ELF-1 (cell line): Measurements from ENCODE around the gene RPS26.

Experiments used
- DNase-seq: peaks from one replicate; pipeline ENCODE4 v3.0.0-alpha.2; 2016; ENCODE audit warnings: low read depth, low spot score

Gene RPS26

GRCh38 chr12:56078931-56079722 lies 37.4 kb downstream of the RPS26 start:
- DNase-seq = peak; percentile 95

GRCh38 chr12:56079723-56080555 lies 38.2 kb downstream of the RPS26 start, which contains the start of gene ERBB3:
ERBB3 (plus strand) TSS chr12:56080165; CDS start chr12:56080301, 136 bp downstream.
- peak; percentile 91 for DNase-seq

- peak; percentile 58 for DNase-seq
These were observed 38.9 kb downstream of the RPS26 start for GRCh38 chr12:56080556-56081138.

- DNase-seq = peak; percentile 29
These were observed 40.0 kb downstream of the RPS26 start for GRCh38 chr12:56081393-56082347.

GRCh38 chr12:56082382-56082781 lies 40.7 kb downstream of the RPS26 start:
- DNase-seq = no peak

GRCh38 chr12:56082967-56083366 lies 41.2 kb downstream of the RPS26 start:
- DNase-seq = no peak

- DNase-seq = peak; percentile 57
These were observed 43.3 kb downstream of the RPS26 start for GRCh38 chr12:56084958-56085543.

GRCh38 chr12:56086096-56086495 lies 44.4 kb downstream of the RPS26 start:
- peak; percentile 74 for DNase-seq

GRCh38 chr12:56086608-56087007 lies 44.9 kb downstream of the RPS26 start:
- peak; percentile 41 for DNase-seq

- DNase-seq = no peak
These were observed 45.5 kb downstream of the RPS26 start for GRCh38 chr12:56087220-56087619.
